K562 (cell line): ENCODE results near the gene OPA1. TPM values are rescaled to one million over a fixed set of nuclear protein-coding genes. Genes with fewer than 3 reads are reported as not detected.
A peak's percentile ranks its signal among the peaks of the same experiment; 100 is the strongest.

ENCODE experiments used
- ATAC-seq: fragments of 200-7000 bp; cut with Tn5 transposase; 3 replicates; pipeline ENCODE4 v1.9.1; 2020; ENCODE audit warnings: moderate library complexity
- BruUV-seq: library from RNA; stranded (reverse); fragments of 400-500 nt; replicated peaks from 2 replicates; lab custom pipeline; 2021; lab: Mats Ljungman, UMichigan
- CTCF ChIA-PET: fragments of 300-600 bp; formaldehyde crosslinking; extraction: SDS; loops from one replicate; lab custom pipeline; 2021; ENCODE audit warnings: low intra/inter-chr PET ratio; lab: Yijun Ruan, JAX
- POLR2A ChIA-PET: fragments of 300-600, 350-650 bp; sonication (Branson Sonifier 250); formaldehyde crosslinking; extraction: SDS; loops from one replicate; lab custom pipeline; 2021; ENCODE audit warnings: antibody characterized with exemption, inconsistent platforms; lab: Yijun Ruan, JAX
- DNase-seq, 4 experiments: peaks; one replicate each; pipeline versions ENCODE4 v3.0.0 to v3.0.0-alpha.2; 2011 to 2018; ENCODE audit warnings: low spot score in 3 of 4, mixed read lengths in 3 of 4; ENCODE audit errors: extremely low read depth in 1 of 4
- FAIRE-seq: peaks from 2 replicates; lab custom pipeline; 2011; peaks lifted over from hg19 to GRCh38; lab: Jason Lieb, UNC
- H2AFZ ChIP-seq: 2 replicates; pipeline ENCODE4 v1.6.0; 2011; ENCODE audit warnings: low read depth, low read length, control low read depth, inconsistent platforms
- H3K27ac ChIP-seq: fragments of 200-600 bp; 3 replicates; pipeline ENCODE4 v1.8.0; 2011; ENCODE audit warnings: low read depth, mild to moderate bottlenecking, control low read depth, inconsistent platforms, low read length, moderate library complexity, mixed read lengths; ENCODE audit errors: extremely low read depth
- H3K27me3 ChIP-seq, 2 experiments: fragments of 300-600 bp in 1 of 2; 2 replicates in 1 of 2; 3 replicates in 1 of 2; pipeline versions ENCODE4 v1.6.0 to v1.8.0; 2011; ENCODE audit warnings: inconsistent platforms in 2 of 2, low read length in 2 of 2, mild to moderate bottlenecking in 1 of 2, mixed read lengths in 1 of 2, moderate library complexity in 1 of 2; ENCODE audit not compliant: control insufficient read depth in 2 of 2, insufficient read depth in 2 of 2
- H3K36me3 ChIP-seq: fragments of 300-600 bp; 3 replicates; pipeline ENCODE4 v1.8.0; 2011; ENCODE audit warnings: mild to moderate bottlenecking, low read length, inconsistent platforms; ENCODE audit not compliant: control insufficient read depth, insufficient read depth
- H3K4me1 ChIP-seq, 2 experiments: fragments of 200-600 bp in 1 of 2; replicated peaks in 1 of 2; 2 replicates in 1 of 2; 3 replicates in 1 of 2; pipeline versions ENCODE4 v1.5.1 to v1.8.0; 2011; ENCODE audit warnings: inconsistent platforms in 2 of 2, low read length in 2 of 2, mild to moderate bottlenecking in 1 of 2, mixed read lengths in 1 of 2, moderate library complexity in 1 of 2; ENCODE audit not compliant: control insufficient read depth in 2 of 2, insufficient read depth in 2 of 2
- H3K4me2 ChIP-seq: 2 replicates; pipeline ENCODE4 v1.6.1; 2011; ENCODE audit warnings: low read length, control low read depth, inconsistent platforms, mixed read lengths; ENCODE audit not compliant: insufficient read depth
- H3K4me3 ChIP-seq: fragments of 200-600 bp; sonication (generic), shearing (Covaris generic); 2 replicates; pipeline ENCODE4 v1.5.1; 2016; ENCODE audit warnings: control low read depth, inconsistent platforms
- H3K79me2 ChIP-seq: fragments of 200-600 bp; 3 replicates; pipeline ENCODE4 v1.8.0; 2011; ENCODE audit warnings: low read length, inconsistent platforms; ENCODE audit not compliant: control insufficient read depth, insufficient read depth
- H3K9ac ChIP-seq, 2 experiments: 2 replicates each; pipeline versions ENCODE4 v1.6.0 to v1.6.1; 2011; ENCODE audit warnings: low read depth in 2 of 2, low read length in 2 of 2, control low read depth in 1 of 2, inconsistent platforms in 1 of 2, mild to moderate bottlenecking in 1 of 2, mixed read lengths in 1 of 2; ENCODE audit not compliant: insufficient read depth in 1 of 2
- H3K9me1 ChIP-seq: one replicate; pipeline ENCODE4 v1.6.0; 2011; ENCODE audit warnings: inconsistent platforms, mild to moderate bottlenecking, low read length, moderate library complexity; ENCODE audit not compliant: control insufficient read depth, insufficient read depth
- H3K9me3 ChIP-seq: replicated peaks from 2 replicates; pipeline ENCODE4 v1.5.1; 2011; ENCODE audit warnings: low read depth, low read length, inconsistent platforms; ENCODE audit not compliant: control insufficient read depth, insufficient read depth
- H4K20me1 ChIP-seq: replicated peaks from 2 replicates; pipeline ENCODE4 v1.6.1; 2011; ENCODE audit warnings: low read length, inconsistent platforms, mixed read lengths; ENCODE audit not compliant: control insufficient read depth, insufficient read depth
- ARID1B ChIP-seq: fragments of 450-650 bp; IDR thresholded peaks from 2 replicates; pipeline ENCODE4 v1.6.1; 2016; ENCODE audit warnings: antibody characterized with exemption, mild to moderate bottlenecking, inconsistent platforms
- CBFA2T3 ChIP-seq: fragments of 450-650 bp; IDR thresholded peaks from 2 replicates; pipeline ENCODE4 v1.6.1; 2017
- CCAR2 ChIP-seq: fragments of 200-400 bp; formaldehyde crosslinking; IDR thresholded peaks from 2 replicates; pipeline ENCODE4 v1.6.1; 2017; ENCODE audit warnings: mild to moderate bottlenecking, low read depth, low read length
- DPF2 ChIP-seq: fragments of 450-650 bp; IDR thresholded peaks from 2 replicates; pipeline ENCODE4 v1.6.1; 2016
- EHMT2 ChIP-seq: fragments of 450-650 bp; IDR thresholded peaks from 2 replicates; pipeline ENCODE4 v1.6.1; 2018; ENCODE audit warnings: antibody characterized with exemption
- ESRRA ChIP-seq: fragments of 450-650 bp; IDR thresholded peaks from 2 replicates; pipeline ENCODE4 v1.6.1; 2014; ENCODE audit warnings: low read depth, mild to moderate bottlenecking, moderate library complexity, borderline replicate concordance
- HDAC2 ChIP-seq: fragments of 450-650 bp; IDR thresholded peaks from 2 replicates; pipeline ENCODE4 v1.6.1; 2016; ENCODE audit warnings: mild to moderate bottlenecking
- HDGF ChIP-seq: fragments of 450-650 bp; IDR thresholded peaks from 2 replicates; pipeline ENCODE4 v1.6.1; 2016
- HMG20A ChIP-seq: fragments of 450-650 bp; formaldehyde crosslinking; conservative IDR thresholded peaks from 2 replicates; pipeline ENCODE4 v1.4.0; 2020; ENCODE audit warnings: mild to moderate bottlenecking, mixed read lengths
- HMGN3 ChIP-seq: IDR thresholded peaks from 2 replicates; pipeline ENCODE4 v1.6.1; 2011; ENCODE audit warnings: borderline replicate concordance, low read depth, mild to moderate bottlenecking, mixed read lengths, low read length; ENCODE audit not compliant: insufficient read length; ENCODE audit errors: extremely low read depth
- KAT8 ChIP-seq: fragments of 450-650 bp; IDR thresholded peaks from 2 replicates; pipeline ENCODE4 v1.6.1; 2016; ENCODE audit warnings: low read depth, mild to moderate bottlenecking
- KLF13 ChIP-seq: fragments of 450-650 bp; IDR thresholded peaks from 2 replicates; pipeline ENCODE4 v1.6.1; 2016; ENCODE audit warnings: missing genetic modification characterization, low read depth, mild to moderate bottlenecking, missing compliant biosample characterization, moderate library complexity, borderline replicate concordance
- MEIS2 ChIP-seq: fragments of 450-650 bp; IDR thresholded peaks from 2 replicates; pipeline ENCODE4 v1.6.1; 2014; ENCODE audit warnings: mild to moderate bottlenecking; ENCODE audit not compliant: partially characterized antibody
- MYC ChIP-seq, 2 experiments: fragments of 250-450 bp in 1 of 2; sonication (Bioruptor Pico) in 1 of 2; IDR thresholded peaks; 2 replicates each; pipeline versions ENCODE4 v1.5.1 to v1.6.1; 2012 to 2021; ENCODE audit warnings: low read depth in 2 of 2, borderline replicate concordance in 1 of 2, improper control_type of control experiment in 1 of 2, low read length in 1 of 2, mild to moderate bottlenecking in 1 of 2, moderate library complexity in 1 of 2
- NFE2L1 ChIP-seq: fragments of 450-650 bp; IDR thresholded peaks from 2 replicates; pipeline ENCODE4 v1.6.1; 2016; ENCODE audit warnings: missing genetic modification characterization, low read depth, mild to moderate bottlenecking, missing compliant biosample characterization, moderate library complexity, borderline replicate concordance
- NR2C1 ChIP-seq, 2 experiments: fragments of 450-650 bp; IDR thresholded peaks; 2 replicates each; pipeline ENCODE4 v1.6.1; 2017; ENCODE audit warnings: mild to moderate bottlenecking in 2 of 2, antibody characterized with exemption in 1 of 2, inconsistent platforms in 1 of 2, missing compliant biosample characterization in 1 of 2, missing genetic modification characterization in 1 of 2
- NR2C2 ChIP-seq, 2 experiments: fragments of 200-800 bp in 1 of 2; sonication (Bioruptor generic) in 1 of 2; sonication (generic) in 1 of 2; formaldehyde crosslinking in 1 of 2; IDR thresholded peaks; 2 replicates each; pipeline versions ENCODE4 v1.6.1 to v1.8.0; 2016 to 2022; ENCODE audit warnings: mild to moderate bottlenecking in 1 of 2, missing compliant biosample characterization in 1 of 2, missing genetic modification characterization in 1 of 2, missing genetic modification reagents in 1 of 2
- RBM14 ChIP-seq: fragments of 200-400 bp; formaldehyde crosslinking; IDR thresholded peaks from 2 replicates; pipeline ENCODE4 v1.6.1; 2018; ENCODE audit warnings: low read depth, mild to moderate bottlenecking, low read length, moderate library complexity, borderline replicate concordance; ENCODE audit not compliant: insufficient read depth
- RCOR1 ChIP-seq, 2 experiments: IDR thresholded peaks; 2 replicates each; pipeline ENCODE4 v1.6.1; 2012; ENCODE audit warnings: low read depth in 2 of 2, low read length in 2 of 2, borderline replicate concordance in 1 of 2, improper control_type of control experiment in 1 of 2
- RFX7 ChIP-seq: fragments of 250-450 bp; sonication (Bioruptor Pico); IDR thresholded peaks from 2 replicates; pipeline ENCODE4 v1.5.1; 2021; ENCODE audit warnings: mild to moderate bottlenecking
- TEAD2 ChIP-seq: fragments of 450-650 bp; IDR thresholded peaks from 2 replicates; pipeline ENCODE4 v1.6.1; 2016; ENCODE audit warnings: missing genetic modification characterization, control low read depth, missing compliant biosample characterization
- ZNF197 ChIP-seq: fragments of 200-800 bp; sonication (Bioruptor generic); IDR thresholded peaks from 2 replicates; pipeline ENCODE4 v1.6.1; 2016; ENCODE audit warnings: low read depth, missing genetic modification characterization, missing compliant biosample characterization
- WGBS: fragments of 100-300 bp; shearing (Covaris generic); methylation state at CpG from one replicate; pipeline ENCODE4 v1.1.6; 2016; ENCODE audit warnings: low coverage, mixed read lengths; ENCODE audit not compliant: insufficient coverage; ENCODE audit errors: missing lambda C conversion rate; 5-methylcytosine and 5-hydroxymethylcytosine counted together
- in situ Hi-C: fragments of 300-500 bp; cut with MboI; formaldehyde crosslinking; loops from 4 replicates; pipeline ENCODE4 v1.15.0; 2018; ENCODE audit warnings: inconsistent platforms, mixed read lengths
- intact Hi-C: fragments of 100-400 bp; cut with micrococcal nuclease; formaldehyde crosslinking; loops from 2 replicates; pipeline ENCODE4 v1.14.2; 2022
- polyA plus RNA-seq, 8 experiments: library from polyadenylated mRNA; depleted of rRNA in 4 of 8; stranded (reverse) in 5 of 8; unstranded in 3 of 8; fragments of >200 nt; fragmentation: Nextera tagmentation in 2 of 8; fragmentation: Illumina TruSeq in 1 of 8; extraction: Ambion mirVana in 2 of 8; extraction: Trizol in 1 of 8; gene quantifications; 2 replicates each; pipeline versions ENCODE4 v1.2.1 to v1.2.3, GENCODE V29; 2011 to 2014; ENCODE audit warnings: inconsistent platforms in 1 of 8, missing spikeins in 1 of 8
- total RNA-seq, 7 experiments: library from RNA; depleted of rRNA in 6 of 7; stranded (reverse); fragments of >200 nt in 6 of 7; fragmentation: Illumina TruSeq in 2 of 7; extraction: Trizol in 2 of 7; gene quantifications; 2 replicates each; pipeline versions ENCODE4 v1.2.1 to v1.2.3, GENCODE V29; 2011 to 2021; ENCODE audit warnings: low replicate concordance in 1 of 7
- TF ChIP-seq, protein P1 (sequence below): fragments of 450-650 bp; IDR thresholded peaks from 2 replicates; pipeline ENCODE4 v1.6.1; 2016

OPA1 gene
- total and polyA plus RNA-seq, 9 of the 15 experiments (the other 6 are each of a cell fraction or from before 2014, with no cell fraction given): 19.7 to 127 (median 94.7) TPM

DNA sequence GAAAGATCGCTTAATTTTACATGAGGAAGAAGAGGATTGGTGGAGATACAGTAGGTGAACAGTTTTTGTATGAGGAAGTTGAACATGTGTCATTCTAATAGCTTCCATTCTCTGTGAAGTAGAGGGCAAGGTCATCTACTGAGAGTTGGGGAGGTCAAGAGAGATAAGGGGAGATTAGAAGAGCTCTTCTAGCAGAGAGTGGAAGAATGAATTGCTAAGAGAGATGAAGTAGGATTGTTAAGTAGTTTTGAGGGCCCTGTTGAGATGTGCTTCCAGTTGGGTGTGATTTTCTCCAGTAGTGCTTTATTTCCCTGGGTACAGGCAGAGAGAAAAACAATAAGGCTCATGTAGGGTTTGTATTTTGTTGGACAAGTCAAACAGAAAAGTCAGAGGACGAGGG lies 5.2 kb downstream of the OPA1 start:
- peaks cover 97% of the 10 kb centered on the region for H3K79me2 ChIP-seq
- BruUV-seq: no TSS peak
- peaks cover 5% of the 10 kb centered on the region for H3K9me1 ChIP-seq
- no peaks in the 10 kb centered on the region for H3K9me3 ChIP-seq
- ChIA-PET CTCF (no interaction called here), POLR2A (interaction anchor here (0.6 to 1.4 kb wide), 6 partner anchors 14 to 171 kb away, joined by 3 to 8 read pairs (median 3); no protein-coding TSS in a partner anchor)
- ATAC-seq (0 out of 3 replicates have a peak, but pooled peaks have one; percentile 7), DNase-seq (peak in 2 of 4 experiments; percentile 22 to 34), FAIRE-seq (peak; percentile 26)
- no peaks in the 10 kb centered on the region for H3K27me3 ChIP-seq
- H3K4me3 ChIP-seq: no peak overlapping the region
- H2AFZ ChIP-seq: no peak overlapping the region
- H3K36me3 ChIP-seq: peaks cover 65% of the 10 kb centered on the region
- WGBS: 45% methylated on average over 2 of the region's 2 CpGs
- peak overlapping the region; percentile 24; the same call in 1 of the 3 replicates for H3K27ac ChIP-seq
- in situ Hi-C loops (no loop called here), intact Hi-C loops (loop anchor here (10.0 kb wide), 2 partner anchors 487 to 727 kb away; no protein-coding TSS in a partner anchor)
- peaks cover under 1 to 19% of the 10 kb centered on the region in 2 experiments for H3K4me1 ChIP-seq
- H4K20me1 ChIP-seq: peaks cover 16% of the 10 kb centered on the region
- H3K4me2 ChIP-seq: no peak overlapping the region
- no peak overlapping the region for H3K9ac ChIP-seq
- TF ChIP-seq CCAR2 (no peak), ZNF197 (CRISPR knock-in tag) (no peak), HDGF (0 out of 2 replicates have a peak, but pooled peaks have one; percentile 40), KAT8 (no peak), MYC (IDR thresholded peaks at IDR 0.05; ENCODE audit: low read depth, low read length) (peak; percentile 51), MYC (CRISPR knock-in tag; IDR thresholded peaks at IDR 0.05; ENCODE audit: borderline replicate concordance, low read depth) (no peak), NR2C1 (IDR thresholded peaks at IDR 0.05) (peak; percentile 48; the same call in 1 of the 2 replicates), NR2C1 (tag; IDR thresholded peaks at IDR 0.05) (peak; percentile 81), KLF13 (no peak), NFE2L1 (tag) (no peak), HMG20A (CRISPR knock-in tag) (no peak), ESRRA (peak; percentile 96), EHMT2 (peak; percentile 52; the same call in 1 of the 2 replicates), HDAC2 (0 out of 2 replicates have a peak, but pooled peaks have one; percentile 32), TEAD2 (tag) (0 out of 2 replicates have a peak, but pooled peaks have one; percentile 25), NR2C2 (CRISPR knock-in tag; IDR thresholded peaks at IDR 0.05) (no peak), NR2C2 (tag; IDR thresholded peaks at IDR 0.05) (peak; percentile 73), MEIS2 (no peak), HMGN3 (no peak), DPF2 (peak; percentile 52; the same call in 1 of the 2 replicates), CBFA2T3 (peak; percentile 25), RCOR1 (IDR thresholded peaks at IDR 0.05; ENCODE audit: borderline replicate concordance in 1 of 2, low read depth in 2 of 2, low read length in 2 of 2) (peak in 1 of 2 experiments; percentile 97; a peak in 2 of 4 replicates), ARID1B (peak; percentile 39; the same call in 1 of the 2 replicates), RBM14 (no peak), RFX7 (no peak)
- TF ChIP-seq, protein P1, sequence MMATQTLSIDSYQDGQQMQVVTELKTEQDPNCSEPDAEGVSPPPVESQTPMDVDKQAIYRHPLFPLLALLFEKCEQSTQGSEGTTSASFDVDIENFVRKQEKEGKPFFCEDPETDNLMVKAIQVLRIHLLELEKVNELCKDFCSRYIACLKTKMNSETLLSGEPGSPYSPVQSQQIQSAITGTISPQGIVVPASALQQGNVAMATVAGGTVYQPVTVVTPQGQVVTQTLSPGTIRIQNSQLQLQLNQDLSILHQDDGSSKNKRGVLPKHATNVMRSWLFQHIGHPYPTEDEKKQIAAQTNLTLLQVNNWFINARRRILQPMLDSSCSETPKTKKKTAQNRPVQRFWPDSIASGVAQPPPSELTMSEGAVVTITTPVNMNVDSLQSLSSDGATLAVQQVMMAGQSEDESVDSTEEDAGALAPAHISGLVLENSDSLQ: peak; percentile 53
